Fibroblast of skin of abdomen (primary cell): ENCODE results near the gene CAPS.

ENCODE experiments used
- DNase-seq: peaks from one replicate; pipeline ENCODE4 v3.0.0-alpha.2; 2013

CAPS gene

DNA sequence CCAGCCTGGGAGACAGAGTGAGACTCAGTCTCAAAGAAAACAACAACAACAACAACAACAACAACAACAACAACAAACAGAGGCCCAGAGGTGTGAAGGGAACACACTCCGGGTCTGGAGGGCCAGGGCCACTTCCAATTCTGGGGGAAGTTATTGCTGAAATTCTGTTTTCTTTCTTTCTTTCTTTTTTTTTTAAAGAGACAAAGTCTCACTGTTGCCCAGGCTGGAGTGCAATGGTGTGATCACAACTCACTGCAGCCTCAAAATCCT is 3.5 kb upstream of the CAPS start:
- DNase-seq: no peak

DNA sequence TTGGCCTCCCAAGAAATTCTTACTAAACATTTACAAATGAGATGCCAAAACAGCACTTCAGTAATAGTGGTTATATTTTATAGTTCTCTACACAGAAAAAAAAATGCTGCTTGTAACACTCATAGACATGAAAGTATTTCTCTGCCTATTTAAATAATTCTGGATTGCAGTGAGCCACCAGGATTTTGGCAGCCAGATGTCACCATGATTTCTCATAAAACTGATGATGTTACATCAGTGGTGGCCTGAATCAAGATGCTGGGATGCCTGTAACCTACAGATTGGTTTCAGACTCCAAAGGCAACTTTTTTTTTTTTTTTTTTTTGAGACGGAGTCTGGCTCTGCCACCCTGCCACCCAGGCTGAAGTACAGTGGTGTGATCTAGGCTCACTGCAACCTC is 2.7 kb upstream of the CAPS start:
- no peak for DNase-seq

DNA sequence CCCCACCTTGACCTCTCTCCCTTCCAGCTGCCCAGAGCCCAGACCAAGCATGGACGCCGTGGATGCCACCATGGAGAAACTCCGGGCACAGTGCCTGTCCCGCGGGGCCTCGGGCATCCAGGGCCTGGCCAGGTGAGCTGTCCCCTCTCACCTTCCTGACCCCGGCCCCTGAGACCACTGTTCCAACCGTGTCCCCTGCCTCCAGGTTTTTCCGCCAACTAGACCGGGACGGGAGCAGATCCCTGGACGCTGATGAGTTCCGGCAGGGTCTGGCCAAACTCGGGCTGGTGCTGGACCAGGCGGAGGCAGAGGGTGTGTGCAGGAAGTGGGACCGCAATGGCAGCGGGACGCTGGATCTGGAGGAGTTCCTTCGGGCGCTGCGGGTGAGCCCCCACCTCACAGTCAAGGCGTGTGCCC is 312 bp downstream of the CAPS start:
- DNase-seq: no peak

DNA sequence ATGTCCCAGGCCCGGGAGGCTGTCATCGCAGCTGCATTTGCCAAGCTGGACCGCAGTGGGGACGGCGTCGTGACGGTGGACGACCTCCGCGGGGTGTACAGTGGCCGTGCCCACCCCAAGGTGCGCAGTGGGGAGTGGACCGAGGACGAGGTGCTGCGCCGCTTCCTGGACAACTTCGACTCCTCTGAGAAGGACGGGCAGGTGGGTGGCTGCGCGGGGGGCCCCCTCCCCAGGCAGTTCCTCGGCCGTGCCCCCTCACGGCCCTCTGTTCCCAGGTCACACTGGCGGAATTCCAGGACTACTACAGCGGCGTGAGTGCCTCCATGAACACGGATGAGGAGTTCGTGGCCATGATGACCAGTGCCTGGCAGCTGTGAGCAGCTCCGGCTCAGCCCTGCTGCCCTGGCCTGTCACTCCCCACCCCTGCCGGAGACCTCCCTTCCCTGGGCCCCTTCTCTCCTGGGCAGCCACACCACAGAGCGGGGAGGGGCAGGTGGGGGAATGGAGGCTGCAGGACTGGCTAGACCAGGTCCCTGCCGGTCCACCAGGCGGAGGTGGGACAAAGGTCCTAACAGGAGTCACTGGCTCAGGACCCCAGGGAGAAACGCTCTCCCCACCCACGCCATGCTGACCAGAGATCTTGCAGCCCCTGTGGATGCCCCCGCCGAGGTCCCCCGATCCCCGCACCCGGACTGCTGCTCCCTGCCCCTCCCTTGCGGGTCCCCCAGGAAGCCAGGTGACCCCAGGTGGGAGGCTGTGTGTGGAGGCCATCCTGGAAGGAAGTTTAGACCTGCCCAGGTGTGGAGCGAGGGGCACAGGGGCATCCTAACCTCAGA is 1.1 kb downstream of the CAPS start:
- DNase-seq: no peak

DNA sequence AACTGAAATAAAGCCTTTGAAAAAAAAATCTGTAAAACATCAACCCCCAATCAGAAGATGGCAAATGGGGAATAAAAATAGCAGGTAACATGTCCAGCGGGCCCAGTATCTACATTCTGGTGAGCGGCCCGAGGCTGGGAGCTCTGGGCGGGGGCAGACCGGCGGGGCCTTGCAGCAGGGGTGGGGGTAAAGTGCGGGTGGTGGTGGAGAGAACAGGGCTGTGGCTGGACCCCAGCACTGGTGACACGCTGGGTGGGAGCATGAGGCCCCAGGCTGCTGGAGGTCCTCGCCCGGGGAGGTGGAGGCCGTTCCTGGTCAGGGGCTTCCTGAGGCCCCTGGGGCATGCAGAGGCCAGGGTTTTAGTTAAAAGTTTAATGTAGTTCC is 1.7 kb downstream of the CAPS start:
- DNase-seq: no peak

DNA sequence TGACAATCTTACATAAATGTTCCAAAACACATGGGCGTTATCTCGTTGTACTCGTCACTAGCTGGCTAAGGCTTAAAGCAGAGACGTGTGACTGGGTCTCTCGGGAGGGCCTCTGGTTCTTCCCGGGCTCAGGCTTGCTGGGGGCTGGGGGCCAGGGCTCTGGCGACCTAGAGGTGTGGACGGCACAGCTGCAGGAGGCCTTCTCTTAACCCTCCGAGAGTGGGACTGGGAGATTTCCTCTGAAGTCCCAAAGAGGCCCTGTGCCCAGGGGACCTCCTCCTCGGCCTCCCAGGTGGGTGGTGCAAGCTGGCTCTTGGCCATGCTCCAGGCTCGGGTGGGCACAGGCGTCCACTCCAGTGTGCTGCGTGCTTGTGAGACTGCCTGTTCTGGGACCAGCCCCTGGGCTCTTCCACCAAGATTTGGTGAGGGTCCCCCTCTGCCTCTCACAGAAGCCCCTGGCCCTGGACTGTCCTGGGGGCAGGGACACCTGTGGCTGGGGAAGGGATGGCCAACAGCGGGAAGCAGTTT is 2.2 kb downstream of the CAPS start:
- no peak for DNase-seq

DNA sequence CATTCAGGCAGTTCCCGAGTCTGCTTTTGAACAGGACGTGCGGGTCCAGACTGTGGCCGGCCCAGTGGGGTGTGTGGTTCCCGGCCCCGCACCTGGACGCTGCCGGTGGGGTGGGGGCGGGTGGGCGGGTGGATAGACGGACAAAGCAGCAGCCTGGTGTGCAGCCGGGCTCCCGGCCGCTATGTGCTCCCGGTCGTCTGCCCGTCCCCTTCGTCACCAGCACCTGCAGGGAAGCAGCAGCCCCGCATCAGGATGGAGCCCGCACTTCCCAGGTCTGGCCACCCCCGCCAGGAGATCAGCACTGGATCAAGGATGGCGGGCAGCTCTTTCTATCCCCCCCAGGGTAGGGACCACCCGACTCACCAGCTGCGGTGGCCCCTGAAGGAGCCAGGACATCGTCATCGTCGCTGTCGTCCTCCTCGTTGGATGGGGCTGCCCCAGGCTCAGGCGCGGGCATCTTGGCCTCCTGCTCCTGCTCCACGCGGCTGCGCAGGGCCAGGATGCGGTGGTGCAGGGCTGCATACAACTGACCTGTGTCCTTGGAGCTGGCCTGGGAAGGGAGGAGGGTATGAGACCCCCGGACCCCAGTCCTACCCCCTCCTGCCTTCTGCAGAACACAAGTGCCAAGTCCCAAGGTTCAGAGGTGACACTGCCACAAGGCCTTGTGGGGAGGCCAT is 3.5 kb downstream of the CAPS start:
- no peak for DNase-seq

DNA sequence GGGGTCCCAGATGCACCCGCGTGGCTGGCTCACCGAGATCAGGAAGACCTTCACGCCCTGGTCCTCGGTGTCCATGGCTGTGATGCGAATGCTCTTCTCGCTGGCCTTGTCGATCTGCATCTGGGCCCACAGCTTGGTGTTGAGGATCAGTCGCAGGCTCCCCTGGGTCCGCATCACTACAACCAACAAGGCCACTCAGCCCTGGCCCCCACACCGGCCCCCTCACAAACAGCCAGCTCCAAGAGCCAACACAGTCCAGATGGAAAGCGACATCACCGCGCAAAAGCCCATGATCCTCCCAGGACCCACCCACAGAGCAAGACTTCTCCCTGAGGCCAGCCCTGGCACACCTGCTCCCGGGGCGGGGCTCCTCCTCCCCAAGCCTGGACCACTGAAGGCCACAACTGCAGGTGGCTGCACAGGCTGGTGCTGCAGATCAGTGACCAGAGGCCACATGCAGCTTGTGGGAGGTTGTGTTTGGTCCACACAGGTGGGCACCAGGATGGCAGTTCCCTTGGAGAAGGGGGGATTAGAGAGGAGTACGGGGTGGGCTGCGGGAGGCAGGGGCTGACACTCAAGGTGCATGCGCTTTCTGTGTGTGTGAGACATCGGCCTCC is 4.5 kb downstream of the CAPS start:
- no peak for DNase-seq

DNA sequence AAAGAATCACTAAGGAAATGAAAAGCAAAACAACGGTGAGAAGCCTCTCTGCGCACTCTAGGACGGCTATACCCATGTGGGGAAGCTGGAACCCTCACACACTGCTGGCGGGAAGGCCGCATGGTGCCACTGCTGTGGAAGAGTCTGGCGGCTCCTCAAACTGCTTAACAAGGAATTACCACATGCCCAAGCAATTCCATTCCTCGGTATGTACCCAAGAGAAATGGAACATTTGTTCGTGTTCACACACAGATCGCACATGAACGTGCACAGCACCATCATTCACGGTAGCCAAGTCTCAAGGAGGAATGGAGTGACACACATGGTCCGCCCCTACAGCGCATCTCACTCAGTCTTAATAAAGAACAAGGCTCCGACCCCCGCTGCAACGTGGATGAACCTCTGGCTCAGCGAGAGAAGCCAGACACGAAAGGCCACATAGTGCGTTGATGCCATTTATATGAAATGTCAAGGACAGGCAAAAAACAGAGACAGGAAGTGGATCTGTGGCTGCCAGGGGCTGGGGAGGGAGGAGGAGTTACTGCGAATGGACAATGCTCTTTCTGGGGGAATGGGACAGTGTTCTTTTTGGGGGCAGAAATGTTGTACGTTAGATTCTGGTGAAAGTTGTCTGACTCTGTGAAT is 7.6 kb downstream of the CAPS start:
- DNase-seq: no peak

DNA sequence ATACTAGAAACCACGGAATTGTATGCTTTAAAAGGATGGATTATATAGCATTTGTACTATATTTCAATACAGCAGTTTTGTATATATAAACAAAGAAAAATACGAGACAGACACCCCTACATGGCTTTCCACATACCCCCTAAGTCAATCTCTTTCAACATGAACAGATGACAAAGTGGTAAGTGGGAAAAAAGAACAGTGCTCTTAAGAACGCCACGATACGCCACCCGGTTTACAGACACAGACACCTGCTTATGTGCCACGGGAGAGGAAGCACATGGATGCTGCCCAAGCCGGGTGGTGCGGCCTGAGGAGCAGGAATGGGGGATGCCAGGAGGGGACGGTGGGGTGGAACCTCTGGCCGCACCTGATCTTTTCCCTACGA is 8.1 kb downstream of the CAPS start:
- DNase-seq: no peak

DNA sequence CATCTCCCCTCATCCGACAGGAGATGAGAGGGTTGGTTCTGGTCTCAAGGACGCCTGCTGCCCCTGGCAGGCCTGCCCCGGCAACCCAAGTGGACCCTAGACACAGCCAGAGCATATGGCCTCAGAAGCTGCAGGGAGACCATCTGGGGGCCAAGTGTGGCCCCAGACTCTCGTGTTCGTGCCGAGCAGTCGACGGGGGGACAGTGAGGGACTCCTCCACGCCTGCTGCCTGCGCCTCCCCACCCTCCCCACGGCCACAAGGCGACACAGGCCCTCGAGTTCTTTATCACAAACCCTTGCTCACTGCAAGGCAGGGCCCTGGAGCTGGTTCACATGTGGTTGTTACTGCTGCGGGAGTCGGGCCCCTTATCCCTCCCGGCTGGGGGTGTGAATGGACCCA is 9.3 kb downstream of the CAPS start:
- DNase-seq: no peak

DNA sequence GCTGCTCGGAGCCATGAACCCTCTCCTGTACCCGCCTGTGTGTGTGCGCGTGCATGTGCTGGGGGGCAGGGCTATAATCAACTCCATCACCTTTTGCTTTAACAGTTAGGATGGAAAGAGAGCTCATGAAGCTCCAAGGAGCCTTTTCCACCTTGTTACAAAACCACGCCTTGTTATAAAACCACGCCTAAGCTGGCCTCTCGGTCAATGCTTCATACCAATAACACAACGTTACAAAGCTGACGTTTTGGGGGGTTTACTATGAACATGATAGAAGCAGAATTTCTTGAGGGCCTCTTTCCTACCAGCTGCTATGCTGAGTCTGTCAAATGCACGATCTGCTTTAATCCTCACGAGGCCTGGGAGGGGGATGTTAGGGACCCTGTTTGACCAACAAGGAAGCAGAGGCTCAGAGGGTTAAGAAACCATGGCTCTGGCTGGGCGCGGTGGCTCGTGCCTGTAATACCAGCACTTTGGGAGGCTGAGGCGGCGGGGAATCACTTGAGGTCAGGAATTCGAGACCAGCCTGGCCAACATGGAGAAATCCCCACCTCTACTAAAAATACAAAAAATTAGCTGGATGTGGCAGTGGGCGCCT is 11.9 kb downstream of the CAPS start:
- no peak for DNase-seq

DNA sequence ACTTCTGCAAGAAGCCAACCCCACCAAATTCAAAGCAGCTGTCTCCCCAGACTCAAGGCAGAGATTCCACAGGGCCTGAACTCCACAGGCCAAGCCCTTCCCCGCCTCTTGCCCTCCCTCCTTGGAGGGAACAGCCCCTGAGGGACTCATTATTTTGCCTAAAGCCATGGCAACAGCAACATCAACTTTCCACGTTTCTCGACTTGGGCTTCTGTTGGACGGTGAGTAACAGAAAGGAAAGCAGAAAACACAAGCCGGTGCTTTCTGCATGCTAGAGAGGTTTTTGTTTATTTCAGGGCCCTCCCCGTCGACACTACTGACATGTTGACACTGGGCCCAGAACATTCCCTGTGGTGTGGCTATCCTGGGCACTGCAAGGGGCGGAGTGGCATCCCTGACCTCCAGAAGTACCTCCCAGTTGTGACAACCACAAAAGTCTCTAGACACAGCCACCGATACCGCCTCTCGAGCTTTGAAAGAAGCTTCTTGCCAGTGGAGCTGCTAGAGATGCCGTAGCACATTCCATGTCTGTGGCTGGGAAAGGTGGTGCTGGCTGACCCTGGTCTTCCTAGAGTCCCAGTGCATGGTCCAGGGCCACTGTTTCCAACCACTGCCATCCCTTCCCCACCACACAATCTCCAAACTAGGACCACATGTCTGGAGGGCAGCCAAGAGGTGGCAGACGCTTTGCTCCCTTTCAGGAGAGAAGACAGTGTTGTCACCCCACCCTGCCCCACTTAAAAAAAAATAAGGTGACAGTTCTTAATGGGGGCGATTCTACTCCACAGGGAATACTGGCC is 12.8 kb downstream of the CAPS start:
- DNase-seq: peak; percentile 90

DNA sequence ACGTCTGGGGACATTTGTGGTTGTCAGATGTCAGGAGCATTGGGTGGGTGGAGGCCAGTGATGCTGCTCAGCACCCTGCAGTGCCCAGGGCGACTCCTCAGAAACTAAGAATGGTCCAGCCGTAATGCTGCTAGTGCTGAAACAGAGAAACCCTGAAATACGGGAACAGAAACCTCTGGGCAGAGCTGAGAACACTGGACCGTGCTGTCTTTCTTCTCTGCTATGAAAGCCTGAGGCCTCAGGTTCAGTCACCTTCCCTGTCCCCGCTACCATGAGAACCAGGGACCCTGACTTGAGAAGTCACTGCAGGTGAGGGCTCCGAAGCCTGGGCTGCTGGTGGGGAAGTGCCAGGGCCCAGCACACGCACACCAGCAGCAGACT is 13.4 kb downstream of the CAPS start:
- no peak for DNase-seq

DNA sequence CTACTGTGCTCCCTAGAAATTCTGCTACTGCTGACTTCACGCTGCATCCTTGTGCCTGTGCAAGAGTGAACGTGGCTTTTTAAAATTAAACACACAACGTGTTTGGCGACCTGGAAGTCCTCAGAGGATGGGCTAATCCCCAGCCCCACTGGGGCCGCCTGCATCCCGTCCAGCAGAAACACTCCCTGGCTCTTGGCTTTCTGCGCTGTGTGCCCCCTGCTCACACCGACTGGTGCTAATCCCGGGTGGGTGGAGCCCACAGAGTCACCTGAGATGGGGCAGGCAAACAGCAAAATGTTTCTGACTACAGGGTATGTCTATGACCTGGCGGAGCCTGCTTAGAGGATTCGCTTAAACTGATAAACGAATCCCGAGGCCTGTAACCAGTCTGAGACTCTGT is 15.1 kb downstream of the CAPS start:
- DNase-seq: no peak

DNA sequence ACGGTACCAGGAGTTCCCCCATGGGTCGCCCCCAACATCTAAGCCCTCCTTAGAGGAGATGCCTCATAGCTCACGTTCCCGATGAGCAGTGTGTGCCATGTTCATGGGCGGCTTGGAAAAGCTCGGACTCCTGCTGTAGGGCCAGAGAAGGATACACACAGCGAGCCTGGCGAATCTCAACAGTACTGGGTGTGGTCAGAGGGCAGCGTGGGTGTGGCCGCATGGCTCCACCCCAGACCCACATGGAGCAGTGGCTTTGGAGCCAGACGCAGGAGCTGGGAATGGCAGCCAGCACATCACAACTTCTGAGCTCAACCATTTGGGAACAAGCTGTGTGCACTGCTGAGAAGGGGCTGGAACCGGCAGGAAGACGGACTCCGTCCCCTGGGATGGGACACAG is 15.6 kb downstream of the CAPS start:
- DNase-seq: no peak

DNA sequence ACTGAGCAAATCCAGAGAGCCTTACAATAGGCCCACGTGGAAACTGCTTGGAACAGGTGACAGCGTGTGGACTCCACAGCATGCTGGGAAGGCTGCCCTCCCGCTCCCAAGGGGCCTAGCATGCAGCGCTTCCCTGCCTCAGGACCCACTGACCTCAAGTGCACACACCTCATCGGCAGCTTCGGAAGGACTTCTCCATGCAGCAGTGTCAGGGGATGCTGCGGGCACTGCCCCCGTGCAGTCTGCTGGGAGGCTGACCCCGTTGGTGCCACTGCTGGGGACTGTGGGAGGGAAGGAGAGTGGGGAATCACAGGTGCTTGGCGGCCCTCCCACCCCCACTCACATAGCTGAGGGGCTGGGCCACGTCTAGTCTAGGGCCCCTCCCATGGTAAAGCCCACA is 17.2 kb downstream of the CAPS start:
- no peak for DNase-seq

DNA sequence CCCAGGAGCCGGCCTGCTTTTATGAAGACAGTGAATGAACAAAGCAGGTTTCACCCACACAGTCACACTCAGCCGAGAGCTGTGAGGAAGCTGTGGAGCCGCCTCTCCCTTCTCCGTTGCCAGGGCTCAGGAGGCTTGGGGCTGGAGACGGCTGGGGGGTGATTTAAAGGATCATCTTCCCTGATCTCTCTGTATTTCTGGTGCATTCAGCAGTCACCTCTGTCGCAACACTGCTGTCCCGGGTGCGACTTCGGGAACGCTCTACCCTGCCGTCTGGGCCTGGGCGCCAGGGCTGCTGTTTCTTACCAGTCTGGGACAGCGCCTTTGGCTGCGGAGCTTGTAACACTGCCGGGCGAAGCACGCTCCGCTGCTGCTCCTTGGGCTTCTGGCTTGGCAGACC is 18.1 kb downstream of the CAPS start:
- no peak for DNase-seq

DNA sequence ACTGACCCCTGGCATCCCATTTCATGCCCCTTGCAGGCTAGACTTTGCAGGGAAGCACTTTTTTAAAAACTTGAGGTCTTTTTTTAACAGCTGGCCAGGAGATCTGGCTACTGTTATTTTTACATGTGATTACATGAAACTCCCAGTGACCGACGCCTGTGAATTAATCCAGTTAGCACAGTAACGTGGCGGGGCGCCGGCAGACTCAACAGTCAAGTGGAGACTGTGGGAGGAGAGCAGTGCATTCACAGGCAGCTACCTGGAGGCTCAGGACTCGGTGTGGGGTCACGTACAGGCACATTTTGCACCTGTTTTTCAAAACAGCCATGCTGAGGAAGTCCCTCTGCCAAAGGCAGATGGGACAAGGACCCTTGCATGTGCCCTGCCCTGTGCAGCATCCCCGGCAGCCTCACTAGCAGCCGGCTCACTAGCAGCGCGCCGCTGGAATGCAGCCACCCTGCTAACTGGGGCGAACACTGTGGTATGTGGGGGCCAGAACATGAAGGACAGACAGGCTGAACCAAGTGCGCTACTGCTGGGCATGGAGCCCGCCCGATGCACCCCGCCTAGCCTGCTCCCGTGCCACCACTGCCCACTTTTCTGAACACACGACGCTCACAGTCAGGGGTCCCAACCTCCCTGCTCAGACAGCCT is 18.7 kb downstream of the CAPS start:
- no peak for DNase-seq

DNA sequence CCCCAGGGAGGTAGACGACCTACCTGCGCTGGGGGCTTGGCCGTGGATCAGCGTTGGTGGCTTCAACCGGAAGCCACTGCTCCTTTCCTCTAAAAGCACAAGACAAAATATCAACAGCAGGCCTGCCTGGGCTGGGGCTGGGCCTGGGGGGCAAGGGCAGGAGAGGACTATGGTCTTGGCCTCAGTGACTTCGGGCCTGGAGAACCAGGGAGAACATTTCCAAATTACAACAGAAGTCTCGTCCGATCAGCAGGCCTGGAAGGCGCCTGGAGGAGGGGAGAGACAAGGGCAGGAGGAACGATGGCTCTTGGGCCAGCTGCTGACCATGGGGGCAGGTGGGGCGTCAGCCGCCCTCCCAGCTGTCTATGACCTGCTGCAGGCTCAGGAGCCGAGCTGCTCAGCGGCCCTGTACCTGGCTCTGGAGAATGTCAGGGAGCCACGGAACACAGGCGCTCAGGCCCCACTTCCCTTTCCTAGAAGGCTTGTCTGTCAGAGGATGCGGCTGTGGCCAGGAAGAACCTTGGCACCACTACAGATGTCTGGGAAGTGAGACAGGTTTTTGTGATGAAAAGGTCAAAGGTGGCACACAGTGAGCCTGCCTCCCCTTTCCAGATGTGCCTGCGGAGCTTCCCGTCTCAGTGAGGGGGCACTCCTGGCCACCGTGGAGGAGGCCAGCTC is 19.5 kb downstream of the CAPS start:
- no peak for DNase-seq

DNA sequence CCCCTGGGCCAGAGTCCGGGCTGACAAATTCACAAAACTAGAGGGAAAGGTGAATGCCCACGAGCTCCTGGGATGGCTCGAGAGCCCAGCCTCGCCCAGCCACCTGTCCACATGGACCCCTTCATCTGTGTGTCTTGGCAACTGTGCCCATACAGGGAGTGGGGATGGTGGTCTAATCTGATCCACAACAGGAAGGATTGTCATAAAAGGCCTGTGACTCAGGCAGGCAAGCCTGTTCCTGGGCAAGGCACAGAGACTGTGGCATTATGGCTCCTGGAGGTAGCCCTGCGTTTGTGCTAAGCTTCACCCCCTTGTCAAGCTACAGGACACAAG is 20.0 kb downstream of the CAPS start:
- DNase-seq: no peak
